GM12892 (cell line): ENCODE measurements around the gene SORCS2.

Experiments
- POLR2A ChIP-seq: IDR thresholded peaks from 2 replicates; pipeline ENCODE4 v1.6.1; 2011; ENCODE audit warnings: low read depth, low read length, control low read depth
- POLR2AphosphoS5 ChIP-seq: IDR thresholded peaks from 2 replicates; pipeline ENCODE4 v1.6.1; 2011; ENCODE audit warnings: low read depth, low read length, control low read depth

GRCh38 chr4:7691061-7691460 is 498.7 kb downstream of the SORCS2 start:
- TF ChIP-seq POLR2A = no peak
- TF ChIP-seq POLR2AphosphoS5 = no peak
